Activated B cell treated with CpG ODN at 0.5 μM for 24 hours (primary cell): ENCODE results near the gene UBE2G2. TPM values are rescaled to one million over a fixed set of nuclear protein-coding genes. Genes with fewer than 3 reads are reported as not detected.
"Not testable (repeated sequence)": the region's sequence is repeated elsewhere in the genome, so short reads cannot be mapped to it uniquely, and the experiment has no call there.

Experiments
- ATAC-seq: fragments of 200-7000 bp; cut with Tn5 transposase; one replicate; pipeline ENCODE4 v1.10.0; 2021; ENCODE audit warnings: low read depth, mild to moderate bottlenecking, moderate library complexity
- CTCF ChIA-PET: fragments of 350-600 bp; sonication (Branson Sonifier 250); formaldehyde crosslinking; loops from one replicate; lab custom pipeline; 2021; ENCODE audit warnings: antibody characterized with exemption; lab: Charles Lee
- POLR2A ChIA-PET: fragments of 350-600 bp; sonication (Branson Sonifier 250); formaldehyde crosslinking; loops from one replicate; lab custom pipeline; 2021; ENCODE audit warnings: antibody characterized with exemption; lab: Charles Lee
- DNase-seq: peaks from one replicate; pipeline ENCODE4 v3.0.0; 2022
- H3K27ac Mint-ChIP-seq: one replicate; pipeline ENCODE4 v1.8.0; 2020; ENCODE audit warnings: mixed read lengths
- H3K27me3 Mint-ChIP-seq: one replicate; pipeline ENCODE4 v1.8.0; 2021; ENCODE audit warnings: mixed read lengths
- H3K36me3 Mint-ChIP-seq: one replicate; pipeline ENCODE4 v1.8.0; 2021; ENCODE audit warnings: low read depth, mixed read lengths
- H3K4me1 Mint-ChIP-seq: one replicate; pipeline ENCODE4 v1.8.0; 2021; ENCODE audit warnings: mixed read lengths
- H3K4me3 Mint-ChIP-seq: one replicate; pipeline ENCODE4 v1.8.0; 2020; ENCODE audit warnings: mild to moderate bottlenecking, mixed read lengths
- H3K9me3 Mint-ChIP-seq: one replicate; pipeline ENCODE4 v1.8.0; 2020; ENCODE audit warnings: mixed read lengths
- intact Hi-C: fragments of 100-400 bp; cut with micrococcal nuclease; formaldehyde crosslinking; loops from one replicate; pipeline ENCODE4 v1.15.1; 2024
- total RNA-seq: library from RNA; stranded (reverse); gene quantifications from 2 replicates; pipeline ENCODE4 v1.2.3, GENCODE V29; 2022
- TF ChIP-seq, protein P1 (sequence below): fragments of 200-600 bp; IDR thresholded peaks from one replicate; pipeline ENCODE4 v1.8.0; 2022; ENCODE audit warnings: antibody characterized with exemption, mild to moderate bottlenecking

Gene UBE2G2
- total RNA-seq, 1 donor from 2014 or later, result 108 TPM

DNA sequence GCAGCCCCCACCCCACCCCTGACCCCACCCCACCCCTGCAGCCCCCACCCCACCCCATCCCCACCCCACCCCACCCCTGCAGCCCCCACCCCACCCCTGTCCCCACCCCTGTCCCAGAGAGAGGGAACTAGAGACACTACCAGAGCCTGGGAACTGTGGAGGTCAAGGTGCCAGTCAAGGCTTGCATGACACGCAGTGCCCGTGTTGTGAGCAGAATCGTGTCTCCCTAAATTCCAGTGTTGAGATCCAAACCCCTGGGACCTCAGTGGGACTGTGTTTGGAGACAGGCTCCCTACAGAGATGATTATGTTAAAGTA is 34.7 kb upstream of the UBE2G2 start:
- H3K4me3 Mint-ChIP-seq, result no peak overlapping the region
- POLR2A ChIA-PET, result no interaction called here
- peaks cover 12% of the 10 kb centered on the region for H3K27me3 Mint-ChIP-seq
- no peak for ATAC-seq
- DNase-seq, result no peak
- CTCF ChIA-PET, result no interaction called here
- H3K9me3 Mint-ChIP-seq, result no peaks in the 10 kb centered on the region
- TF ChIP-seq, protein P1, sequence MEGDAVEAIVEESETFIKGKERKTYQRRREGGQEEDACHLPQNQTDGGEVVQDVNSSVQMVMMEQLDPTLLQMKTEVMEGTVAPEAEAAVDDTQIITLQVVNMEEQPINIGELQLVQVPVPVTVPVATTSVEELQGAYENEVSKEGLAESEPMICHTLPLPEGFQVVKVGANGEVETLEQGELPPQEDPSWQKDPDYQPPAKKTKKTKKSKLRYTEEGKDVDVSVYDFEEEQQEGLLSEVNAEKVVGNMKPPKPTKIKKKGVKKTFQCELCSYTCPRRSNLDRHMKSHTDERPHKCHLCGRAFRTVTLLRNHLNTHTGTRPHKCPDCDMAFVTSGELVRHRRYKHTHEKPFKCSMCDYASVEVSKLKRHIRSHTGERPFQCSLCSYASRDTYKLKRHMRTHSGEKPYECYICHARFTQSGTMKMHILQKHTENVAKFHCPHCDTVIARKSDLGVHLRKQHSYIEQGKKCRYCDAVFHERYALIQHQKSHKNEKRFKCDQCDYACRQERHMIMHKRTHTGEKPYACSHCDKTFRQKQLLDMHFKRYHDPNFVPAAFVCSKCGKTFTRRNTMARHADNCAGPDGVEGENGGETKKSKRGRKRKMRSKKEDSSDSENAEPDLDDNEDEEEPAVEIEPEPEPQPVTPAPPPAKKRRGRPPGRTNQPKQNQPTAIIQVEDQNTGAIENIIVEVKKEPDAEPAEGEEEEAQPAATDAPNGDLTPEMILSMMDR, result no peak
- intact Hi-C loops, result no loop called here
- no peak overlapping the region for H3K27ac Mint-ChIP-seq
- H3K4me1 Mint-ChIP-seq, result peaks cover 5% of the 10 kb centered on the region
- no peaks in the 10 kb centered on the region for H3K36me3 Mint-ChIP-seq

GRCh38 chr21:44835647-44835973 is 34.0 kb upstream of the UBE2G2 start:
- Mint-ChIP-seq H3K4me3 (no peak overlapping the region), H3K27ac (no peak overlapping the region), H3K36me3 (no peaks in the 10 kb centered on the region), H3K9me3 (no peaks in the 10 kb centered on the region), H3K27me3 (peaks cover 8% of the 10 kb centered on the region), H3K4me1 (peaks cover 11% of the 10 kb centered on the region)
- intact Hi-C loops, result no loop called here
- CTCF ChIA-PET, result no interaction called here
- POLR2A ChIA-PET, result no interaction called here
- DNase-seq (peak; percentile 11), ATAC-seq (no peak)
- TF ChIP-seq, protein P1, result no peak

DNA sequence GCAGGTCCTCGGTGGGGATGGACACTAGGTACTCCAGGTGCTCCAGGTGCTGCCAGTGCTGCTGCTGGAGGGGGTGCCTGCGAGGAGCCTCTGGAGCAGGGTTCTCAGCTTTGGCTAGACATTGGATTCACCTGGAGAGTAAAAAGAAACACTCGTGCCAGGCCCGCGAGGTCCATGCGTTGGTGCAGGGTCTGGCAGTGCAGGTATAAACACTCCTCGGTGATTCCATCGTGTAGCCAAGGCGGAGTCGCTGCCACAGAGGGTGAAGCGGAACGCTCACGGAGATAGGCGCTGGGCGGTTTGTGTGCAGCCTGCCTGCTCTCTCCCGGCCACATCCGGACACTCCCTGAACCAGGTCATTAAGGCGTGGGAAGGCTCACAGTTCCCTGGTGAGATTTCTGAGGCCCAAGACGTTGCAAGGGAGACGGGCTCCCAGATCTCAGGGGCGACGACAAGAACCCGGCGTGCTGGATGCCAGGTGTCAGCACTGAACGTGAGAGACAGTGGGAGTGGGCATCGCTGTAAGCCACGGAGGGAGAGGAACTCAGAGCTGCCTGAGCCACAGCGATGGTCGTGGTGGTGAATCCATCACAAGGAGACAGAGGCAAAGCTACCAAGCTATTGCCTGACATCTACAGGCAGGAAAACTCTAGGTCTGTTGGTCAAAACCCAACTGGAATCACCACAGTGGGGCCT is 33.5 kb upstream of the UBE2G2 start:
- no peak for ATAC-seq
- no peaks in the 10 kb centered on the region for H3K9me3 Mint-ChIP-seq
- ChIA-PET POLR2A (no interaction called here), CTCF (no interaction called here)
- no peak overlapping the region for H3K4me3 Mint-ChIP-seq
- H3K4me1 Mint-ChIP-seq, result peaks cover 14% of the 10 kb centered on the region
- intact Hi-C loops, result no loop called here
- H3K27ac Mint-ChIP-seq, result no peak overlapping the region
- H3K36me3 Mint-ChIP-seq, result no peaks in the 10 kb centered on the region
- TF ChIP-seq, protein P1, result no peak
- DNase-seq, result peak; percentile 7
- H3K27me3 Mint-ChIP-seq, result peaks cover 8% of the 10 kb centered on the region

DNA sequence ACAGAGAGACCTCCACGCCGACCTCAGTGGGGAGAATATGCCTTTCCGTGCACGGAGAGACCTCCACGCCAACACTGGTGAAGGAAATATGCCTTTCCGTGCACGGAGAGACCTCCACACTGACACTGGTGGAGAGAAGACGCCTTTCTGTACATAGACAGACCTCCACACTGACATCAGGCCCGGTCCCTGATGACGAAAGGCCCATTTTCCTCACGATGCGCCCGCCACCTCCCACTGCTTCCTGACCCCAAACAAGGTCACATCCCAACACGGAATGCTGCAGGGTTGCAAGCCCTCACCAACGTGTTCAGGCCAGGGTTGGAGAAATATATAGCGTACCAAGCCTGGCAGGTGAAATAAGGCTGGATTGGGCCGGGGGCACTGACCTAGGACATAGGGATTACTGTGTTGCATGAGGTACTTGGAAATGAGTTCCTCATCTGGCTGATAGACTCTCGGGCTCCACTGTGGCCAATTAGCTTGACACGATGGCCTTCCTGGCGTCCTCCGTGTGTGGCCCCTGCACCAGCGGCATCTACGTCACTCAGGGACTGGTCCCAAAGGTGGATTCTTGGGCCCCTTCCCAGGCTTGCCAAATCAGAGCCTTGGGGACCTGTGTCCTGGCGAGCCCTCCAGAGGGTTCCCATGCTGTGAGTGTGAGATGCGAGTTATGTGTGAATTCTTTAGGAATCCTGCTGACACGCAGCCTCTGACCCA is 32.8 kb upstream of the UBE2G2 start:
- intact Hi-C loops, result no loop called here
- peak; percentile 8 for DNase-seq

DNA sequence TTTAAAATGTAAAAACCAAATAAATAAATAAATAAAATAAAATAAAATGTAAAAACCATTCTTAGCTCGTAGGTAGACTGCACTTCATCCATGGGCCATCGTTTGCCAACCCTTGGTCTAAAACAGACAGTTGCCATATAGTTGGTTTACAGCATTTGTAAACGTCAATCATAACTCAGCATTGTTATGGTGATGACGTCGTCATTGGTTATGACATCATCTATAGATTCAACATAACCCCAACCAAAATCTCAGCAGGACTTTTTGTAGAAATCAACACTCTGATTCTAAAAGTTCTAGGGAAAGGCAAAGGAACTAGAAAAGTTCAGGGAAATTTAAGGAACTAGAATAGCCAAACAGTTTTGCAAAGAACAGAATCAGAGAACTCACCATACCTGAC is 32.0 kb upstream of the UBE2G2 start:
- Mint-ChIP-seq H3K9me3 (peaks cover 2% of the 10 kb centered on the region), H3K27me3 (peaks cover 2% of the 10 kb centered on the region), H3K4me3 (no peak overlapping the region), H3K27ac (no peak overlapping the region), H3K4me1 (peaks cover 18% of the 10 kb centered on the region), H3K36me3 (no peaks in the 10 kb centered on the region)
- DNase-seq, result no peak
- intact Hi-C loops, result no loop called here
- no peak for ATAC-seq
- ChIA-PET CTCF (no interaction called here), POLR2A (no interaction called here)
- TF ChIP-seq, protein P1, result no peak

More for the DNA sequence above, 32.8 kb upstream of the UBE2G2 start:
- H3K27me3 Mint-ChIP-seq, result peaks cover 6% of the 10 kb centered on the region
- H3K27ac Mint-ChIP-seq, result no peak overlapping the region
- ChIA-PET POLR2A (no interaction called here), CTCF (no interaction called here)
- peaks cover 18% of the 10 kb centered on the region for H3K4me1 Mint-ChIP-seq
- no peaks in the 10 kb centered on the region for H3K36me3 Mint-ChIP-seq
- no peak for ATAC-seq
- no peaks in the 10 kb centered on the region for H3K9me3 Mint-ChIP-seq
- no peak overlapping the region for H3K4me3 Mint-ChIP-seq
- TF ChIP-seq, protein P1, result no peak

DNA sequence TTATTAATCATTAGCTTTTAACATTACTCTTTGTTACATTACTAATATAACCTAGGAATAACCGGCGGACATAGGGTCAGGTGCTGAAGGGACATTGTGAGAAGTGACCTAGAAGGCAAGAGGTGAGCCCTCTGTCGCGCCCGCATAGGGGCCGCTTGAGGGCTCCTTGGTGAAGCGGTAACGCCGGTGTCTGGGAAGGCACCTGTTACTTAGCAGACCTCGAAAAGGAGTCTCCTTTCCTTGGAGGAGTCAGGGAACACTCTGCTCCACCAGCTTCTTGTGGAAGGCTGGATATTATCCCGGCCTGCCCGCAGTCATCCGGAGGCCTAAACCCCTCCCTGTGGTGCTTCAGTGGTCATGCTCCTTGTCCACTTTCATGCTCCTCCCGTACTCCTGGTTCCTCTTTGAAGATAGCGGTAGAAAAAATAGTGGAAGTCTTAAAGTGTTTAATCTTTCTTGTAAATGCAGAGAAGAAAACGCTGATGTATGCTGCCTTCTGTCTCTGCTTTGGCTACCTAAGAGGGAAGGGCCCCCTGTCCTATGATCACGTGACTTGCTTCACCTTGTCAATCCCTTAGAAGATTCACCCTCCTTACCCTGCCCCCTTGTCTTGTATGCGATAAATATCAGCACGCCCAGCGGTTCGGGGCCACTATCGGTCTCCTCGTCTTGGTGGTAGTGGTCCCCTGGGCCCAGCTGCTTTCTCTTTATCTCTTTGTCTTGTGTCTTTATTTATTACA is 31.1 kb upstream of the UBE2G2 start:
- ATAC-seq, POLR2A ChIA-PET, H3K27ac Mint-ChIP-seq, H3K4me3 Mint-ChIP-seq, CTCF ChIA-PET, H3K36me3 Mint-ChIP-seq, H3K27me3 Mint-ChIP-seq, DNase-seq, intact Hi-C loops: not testable (repeated sequence)
- peaks cover 11% of the 10 kb centered on the region for H3K9me3 Mint-ChIP-seq
- peaks cover 18% of the 10 kb centered on the region for H3K4me1 Mint-ChIP-seq
